Measurements from ENCODE around the gene FBN2. TPM values are rescaled to one million over a fixed set of nuclear protein-coding genes. Genes with fewer than 3 reads are reported as not detected.

FBN2 gene
- total and polyA plus RNA-seq, 2 of the 4 experiments (the other 2 are of a cell fraction) = 26.7 to 69.0 TPM

GRCh38 chr5:128426090-128426534 is 111.9 kb downstream of the FBN2 start:
- ChIA-PET CTCF (no interaction called here), POLR2A (ENCODE audit: unreplicated experiment) (no interaction called here)
- no TSS peak for BruUV-seq (replicated peaks)
- Histone ChIP-seq H2AK5ac (ENCODE audit: low read depth, low read length) (no peak overlapping the region), H3K4me2 (ENCODE audit: low read depth, low read length) (no peak overlapping the region), H2BK15ac (ENCODE audit: low read depth, low read length) (no peak overlapping the region), H3K4ac (ENCODE audit: low read depth, low read length) (no peak overlapping the region), H3K36me3 (ENCODE audit: control insufficient read depth, insufficient read depth, low read length) (peaks cover under 1% of the 10 kb centered on the region), H4K20me1 (ENCODE audit: insufficient read depth, low read length) (peaks cover 3% of the 10 kb centered on the region; the same call in 1 of the 2 replicates), H2AK9ac (replicated peaks; ENCODE audit: low read depth, low read length, poor library complexity) (no peak overlapping the region), H3K27ac (ENCODE audit: insufficient read depth, low read length) (no peak overlapping the region), H3K79me1 (ENCODE audit: low read depth in 1 of 2, low read length in 2 of 2) (peaks cover 0 to 8% of the 10 kb centered on the region in 2 experiments; a peak in 2 of 4 replicates), H3K14ac (replicated peaks; ENCODE audit: low read depth, low read length) (no peak overlapping the region; the same call in 1 of the 2 replicates), H2BK120ac (ENCODE audit: low read depth, low read length) (no peak overlapping the region), H4K5ac (ENCODE audit: low read depth, low read length) (no peak overlapping the region), H3K4me1 (ENCODE audit: control insufficient read depth, insufficient read depth, low read length) (peaks cover 7% of the 10 kb centered on the region), H3K9me3 (ENCODE audit: control insufficient read depth, insufficient read depth, low read length) (no peaks in the 10 kb centered on the region), H3K56ac (ENCODE audit: extremely low read depth, insufficient read depth, low read length) (no peak overlapping the region), H4K91ac (ENCODE audit: insufficient read depth, low read depth, low read length) (no peak overlapping the region), H3K9ac (ENCODE audit: low read depth, low read length) (no peak overlapping the region), H3K27me3 (ENCODE audit: control insufficient read depth, insufficient read depth, low read length) (no peaks in the 10 kb centered on the region), H3K18ac (ENCODE audit: low read depth, low read length) (no peak overlapping the region), H2BK20ac (ENCODE audit: low read depth, low read length) (no peak overlapping the region), H3K4me3 (ENCODE audit: insufficient read depth, low read depth, low read length) (no peak overlapping the region), H3K23ac (ENCODE audit: low read depth, low read length) (no peak overlapping the region), H2BK5ac (ENCODE audit: low read depth, low read length, poor library complexity, severe bottlenecking) (no peak overlapping the region), H4K8ac (ENCODE audit: low read depth in 2 of 2, low read length in 2 of 2) (no peak overlapping the region), H3K9me1 (ENCODE audit: insufficient read depth, low read length) (peaks cover 6% of the 10 kb centered on the region; the same call in 1 of the 2 replicates), H2AFZ (replicated peaks; ENCODE audit: low read length, poor library complexity) (no peak overlapping the region)
- ATAC-seq (ENCODE audit: low read depth) = no peak
- TF ChIP-seq MXI1 (IDR thresholded peaks at IDR 0.05; ENCODE audit: borderline replicate concordance, low read depth, low read length) (no peak), RAD21 (IDR thresholded peaks at IDR 0.05; ENCODE audit: low read length) (no peak), CEBPB (IDR thresholded peaks at IDR 0.05; ENCODE audit: low read depth, low read length) (no peak)
- WGBS, 2 experiments (ENCODE audit: extremely low coverage in 2 of 2, insufficient read length in 1 of 2) = no CpG with 5 or more reads among the region's 5 CpGs
- in situ Hi-C loops (cut with MboI; ENCODE audit: low sequenced_read_pairs) (no loop called here), intact Hi-C loops (cut with micrococcal nuclease) (no loop called here), dilution Hi-C loops (cut with HindIII; ENCODE audit: low sequenced_read_pairs, unreplicated experiment) (no loop called here)
- DNase-seq = no peak
